GM23338 (cell line): ENCODE measurements around the gene AFF2. TPM values are rescaled to one million over a fixed set of nuclear protein-coding genes. Genes with fewer than 3 reads are reported as not detected.

Experiments
- ATAC-seq: fragments of 200-7000 bp; cut with Tn5 transposase; 3 replicates; pipeline ENCODE4 v1.9.1; 2020
- DNase-seq: peaks from one replicate; pipeline ENCODE4 v3.0.0-alpha.2; 2015; ENCODE audit warnings: low spot score
- H2AFZ ChIP-seq: fragments of 200-600 bp; sonication (generic); 2 replicates; pipeline ENCODE4 v1.8.0; 2016; ENCODE audit warnings: antibody characterized with exemption, mild to moderate bottlenecking, moderate library complexity
- H3F3A ChIP-seq: fragments of 200-600 bp; sonication (generic); replicated peaks from 2 replicates; pipeline ENCODE4 v1.8.0; 2017; ENCODE audit warnings: antibody characterized with exemption, mixed run types, low read depth
- H3K27ac ChIP-seq: fragments of 200-600 bp; sonication (generic); 2 replicates; pipeline ENCODE4 v1.6.1; 2016; ENCODE audit warnings: low read depth
- H3K27me3 ChIP-seq: fragments of 200-600 bp; sonication (generic); 2 replicates; pipeline ENCODE4 v1.8.0; 2016; ENCODE audit warnings: mild to moderate bottlenecking, mixed run types, moderate library complexity; ENCODE audit not compliant: insufficient read depth
- H3K36me3 ChIP-seq: fragments of 200-600 bp; sonication (generic); 2 replicates; pipeline ENCODE4 v1.8.0; 2016; ENCODE audit warnings: mild to moderate bottlenecking; ENCODE audit not compliant: insufficient read depth
- H3K4me1 ChIP-seq: fragments of 200-600 bp; sonication (generic); 2 replicates; pipeline ENCODE4 v1.8.0; 2016; ENCODE audit warnings: mild to moderate bottlenecking, moderate library complexity; ENCODE audit not compliant: insufficient read depth
- H3K4me2 ChIP-seq: fragments of 200-600 bp; sonication (generic); 2 replicates; pipeline ENCODE4 v1.7.1; 2017; ENCODE audit warnings: mixed run types
- H3K4me3 ChIP-seq: fragments of 200-600 bp; sonication (generic); 2 replicates; pipeline ENCODE4 v1.6.1; 2016; ENCODE audit warnings: mixed run types
- H3K79me2 ChIP-seq: fragments of 200-600 bp; sonication (generic); replicated peaks from 2 replicates; pipeline ENCODE4 v1.8.0; 2017; ENCODE audit warnings: mild to moderate bottlenecking; ENCODE audit not compliant: insufficient read depth
- H3K9me2 ChIP-seq: fragments of 200-600 bp; sonication (generic); 2 replicates; pipeline ENCODE4 v1.8.0; 2017; ENCODE audit not compliant: insufficient read depth
- H4K20me1 ChIP-seq: fragments of 200-600 bp; sonication (generic); replicated peaks from 2 replicates; pipeline ENCODE4 v1.8.0; 2017; ENCODE audit warnings: mild to moderate bottlenecking; ENCODE audit not compliant: insufficient read depth
- H3K27ac Mint-ChIP-seq: 2 replicates; pipeline ENCODE4 v1.8.0; 2020; ENCODE audit warnings: inconsistent platforms, mild to moderate bottlenecking, moderate library complexity, mixed read lengths
- H3K27me3 Mint-ChIP-seq: 3 replicates; pipeline ENCODE4 v1.8.0; 2022; ENCODE audit warnings: low read depth, mild to moderate bottlenecking, moderate library complexity, mixed read lengths, inconsistent platforms; ENCODE audit not compliant: insufficient read depth, poor library complexity
- H3K36me3 Mint-ChIP-seq: 3 replicates; pipeline ENCODE4 v1.8.0; 2021; ENCODE audit warnings: low read depth, mild to moderate bottlenecking, inconsistent platforms, moderate library complexity, mixed read lengths
- H3K4me1 Mint-ChIP-seq: 3 replicates; pipeline ENCODE4 v1.8.0; 2020; ENCODE audit warnings: mild to moderate bottlenecking, inconsistent platforms, mixed read lengths
- H3K4me3 Mint-ChIP-seq: 3 replicates; pipeline ENCODE4 v1.8.0; 2021; ENCODE audit warnings: moderate library complexity, mild to moderate bottlenecking, inconsistent platforms, mixed read lengths
- H3K9me3 Mint-ChIP-seq: 3 replicates; pipeline ENCODE4 v1.8.0; 2020; ENCODE audit warnings: moderate library complexity, mild to moderate bottlenecking, inconsistent platforms, mixed read lengths
- CREB1 ChIP-seq: fragments of 250-450 bp; sonication (Bioruptor Pico); IDR thresholded peaks from 2 replicates; pipeline ENCODE4 v1.5.0; 2020; ENCODE audit warnings: low read depth, mild to moderate bottlenecking, moderate library complexity
- CTCF ChIP-seq, 2 experiments: fragments of 200-600 bp in 1 of 2; sonication (generic) in 1 of 2; conservative IDR thresholded peaks; 2 replicates each; pipeline versions ENCODE4 v1.5.1 to v1.6.1; 2016 to 2017; ENCODE audit warnings: antibody characterized with exemption in 2 of 2, low read depth in 2 of 2, mild to moderate bottlenecking in 2 of 2, moderate library complexity in 1 of 2
- EZH2 ChIP-seq: fragments of 200-600 bp; sonication (generic); IDR thresholded peaks from one replicate; pipeline ENCODE4 v1.8.0; 2017; ENCODE audit warnings: antibody characterized with exemption, mild to moderate bottlenecking, low read depth; ENCODE audit not compliant: unreplicated experiment
- EZH2phosphoT487 ChIP-seq: fragments of 200-600 bp; sonication (generic); IDR thresholded peaks from one replicate; pipeline ENCODE4 v1.8.1; 2018; ENCODE audit warnings: antibody characterized with exemption; ENCODE audit not compliant: unreplicated experiment
- NANOG ChIP-seq: IDR thresholded peaks from 2 replicates; pipeline ENCODE4 v1.6.1; 2016; ENCODE audit warnings: antibody characterized with exemption, borderline replicate concordance
- STAT1 ChIP-seq: IDR thresholded peaks from one replicate; pipeline ENCODE4 v1.6.1; 2016; ENCODE audit warnings: antibody characterized with exemption; ENCODE audit not compliant: unreplicated experiment
- ZNF114 ChIP-seq: fragments of 250-450 bp; sonication (Bioruptor Pico); IDR thresholded peaks from 2 replicates; pipeline ENCODE4 v1.5.0; 2020; ENCODE audit warnings: mild to moderate bottlenecking, moderate library complexity
- ZNF331 ChIP-seq: fragments of 250-450 bp; sonication (Bioruptor Pico); IDR thresholded peaks from 2 replicates; pipeline ENCODE4 v1.5.0; 2020; ENCODE audit warnings: low read depth, mild to moderate bottlenecking, moderate library complexity
- polyA plus RNA-seq: library from polyadenylated mRNA; unstranded; fragments of >200 nt; fragmentation: Nextera tagmentation; extraction: Ambion mirVana; gene quantifications from 2 replicates; pipeline ENCODE4 v1.2.1, GENCODE V29; 2016
- total RNA-seq: library from RNA; depleted of rRNA; stranded (reverse); fragments of >200 nt; shearing (Covaris generic); gene quantifications from 2 replicates; pipeline ENCODE4 v1.2.3, GENCODE V29; 2014
- TF ChIP-seq, protein P1 (sequence below): IDR thresholded peaks from one replicate; pipeline ENCODE4 v1.6.1; 2018; ENCODE audit warnings: antibody characterized with exemption; ENCODE audit not compliant: unreplicated experiment
- TF ChIP-seq, protein P2 (sequence below): IDR thresholded peaks from 2 replicates; pipeline ENCODE4 v1.6.1; 2016; ENCODE audit warnings: antibody characterized with exemption

AFF2 gene
- total and polyA plus RNA-seq, 2 experiments from 2014 or later: 1.6 to 5.8 TPM

GRCh38 chrX:148695255-148695654, 194.8 kb downstream of the AFF2 start:
- Histone ChIP-seq H3K27me3 (no peaks in the 10 kb centered on the region), H3K79me2 (no peaks in the 10 kb centered on the region), H3K36me3 (no peaks in the 10 kb centered on the region), H4K20me1 (no peaks in the 10 kb centered on the region), H2AFZ (no peak overlapping the region), H3K27ac (no peak overlapping the region), H3K9me2 (no peaks in the 10 kb centered on the region), H3K4me2 (no peak overlapping the region), H3K4me1 (peaks cover 9% of the 10 kb centered on the region; the same call in 1 of the 2 replicates), H3K4me3 (no peak overlapping the region), H3F3A (no peaks in the 10 kb centered on the region)
- Mint-ChIP-seq H3K9me3 (peaks cover 4% of the 10 kb centered on the region; the same call in 1 of the 3 replicates), H3K36me3 (no peaks in the 10 kb centered on the region), H3K4me3 (no peak overlapping the region), H3K4me1 (peaks cover 2% of the 10 kb centered on the region; the same call in 2 of the 3 replicates), H3K27ac (no peak overlapping the region), H3K27me3 (peaks cover 2% of the 10 kb centered on the region)
- no peak for TF ChIP-seq EZH2phosphoT487
- TF ChIP-seq CREB1 (CRISPR knock-in tag): no peak
- TF ChIP-seq EZH2: no peak
- no peak for TF ChIP-seq ZNF114 (CRISPR knock-in tag)
- TF ChIP-seq, protein P1, sequence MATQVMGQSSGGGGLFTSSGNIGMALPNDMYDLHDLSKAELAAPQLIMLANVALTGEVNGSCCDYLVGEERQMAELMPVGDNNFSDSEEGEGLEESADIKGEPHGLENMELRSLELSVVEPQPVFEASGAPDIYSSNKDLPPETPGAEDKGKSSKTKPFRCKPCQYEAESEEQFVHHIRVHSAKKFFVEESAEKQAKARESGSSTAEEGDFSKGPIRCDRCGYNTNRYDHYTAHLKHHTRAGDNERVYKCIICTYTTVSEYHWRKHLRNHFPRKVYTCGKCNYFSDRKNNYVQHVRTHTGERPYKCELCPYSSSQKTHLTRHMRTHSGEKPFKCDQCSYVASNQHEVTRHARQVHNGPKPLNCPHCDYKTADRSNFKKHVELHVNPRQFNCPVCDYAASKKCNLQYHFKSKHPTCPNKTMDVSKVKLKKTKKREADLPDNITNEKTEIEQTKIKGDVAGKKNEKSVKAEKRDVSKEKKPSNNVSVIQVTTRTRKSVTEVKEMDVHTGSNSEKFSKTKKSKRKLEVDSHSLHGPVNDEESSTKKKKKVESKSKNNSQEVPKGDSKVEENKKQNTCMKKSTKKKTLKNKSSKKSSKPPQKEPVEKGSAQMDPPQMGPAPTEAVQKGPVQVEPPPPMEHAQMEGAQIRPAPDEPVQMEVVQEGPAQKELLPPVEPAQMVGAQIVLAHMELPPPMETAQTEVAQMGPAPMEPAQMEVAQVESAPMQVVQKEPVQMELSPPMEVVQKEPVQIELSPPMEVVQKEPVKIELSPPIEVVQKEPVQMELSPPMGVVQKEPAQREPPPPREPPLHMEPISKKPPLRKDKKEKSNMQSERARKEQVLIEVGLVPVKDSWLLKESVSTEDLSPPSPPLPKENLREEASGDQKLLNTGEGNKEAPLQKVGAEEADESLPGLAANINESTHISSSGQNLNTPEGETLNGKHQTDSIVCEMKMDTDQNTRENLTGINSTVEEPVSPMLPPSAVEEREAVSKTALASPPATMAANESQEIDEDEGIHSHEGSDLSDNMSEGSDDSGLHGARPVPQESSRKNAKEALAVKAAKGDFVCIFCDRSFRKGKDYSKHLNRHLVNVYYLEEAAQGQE: no peak
- TF ChIP-seq NANOG: peak; percentile 23; the same call in 1 of the 2 replicates
- DNase-seq: no peak
- no peak for ATAC-seq

DNA sequence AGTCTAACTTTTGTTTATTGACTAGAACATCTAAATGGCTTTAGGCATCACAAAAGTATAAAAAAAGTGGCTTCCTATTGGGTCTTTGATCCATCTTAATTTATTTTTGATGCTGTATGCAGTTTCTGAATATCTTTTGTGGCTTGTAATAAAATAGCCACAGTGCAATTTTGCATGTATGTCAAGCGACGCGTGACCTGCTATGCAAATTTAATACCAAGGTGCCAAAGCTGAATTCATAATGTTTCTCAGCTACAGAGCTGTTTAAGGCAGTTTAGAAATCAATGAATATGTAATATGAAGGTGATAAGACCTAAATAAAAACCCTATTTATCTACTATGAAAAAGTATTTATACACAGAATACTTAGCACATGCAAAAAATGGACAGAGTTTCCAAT, 197.8 kb downstream of the AFF2 start:
- Histone ChIP-seq H3K27ac (no peak overlapping the region), H3K4me2 (no peak overlapping the region), H2AFZ (no peak overlapping the region), H3K4me1 (peaks cover 9% of the 10 kb centered on the region; the same call in 1 of the 2 replicates), H3K36me3 (no peaks in the 10 kb centered on the region), H3K27me3 (no peaks in the 10 kb centered on the region), H3K9me2 (no peaks in the 10 kb centered on the region), H3K4me3 (no peak overlapping the region), H4K20me1 (no peaks in the 10 kb centered on the region), H3K79me2 (no peaks in the 10 kb centered on the region), H3F3A (no peaks in the 10 kb centered on the region)
- ATAC-seq (no peak), DNase-seq (no peak)
- no peak overlapping the region for H3K27ac Mint-ChIP-seq
- H3K4me3 Mint-ChIP-seq: no peak overlapping the region
- TF ChIP-seq CTCF (conservative IDR thresholded peaks at IDR 0.05; ENCODE audit: low read depth in 2 of 2) (no peak), STAT1 (no peak), ZNF331 (no peak)
- TF ChIP-seq, protein P1: no peak
- TF ChIP-seq, protein P2, sequence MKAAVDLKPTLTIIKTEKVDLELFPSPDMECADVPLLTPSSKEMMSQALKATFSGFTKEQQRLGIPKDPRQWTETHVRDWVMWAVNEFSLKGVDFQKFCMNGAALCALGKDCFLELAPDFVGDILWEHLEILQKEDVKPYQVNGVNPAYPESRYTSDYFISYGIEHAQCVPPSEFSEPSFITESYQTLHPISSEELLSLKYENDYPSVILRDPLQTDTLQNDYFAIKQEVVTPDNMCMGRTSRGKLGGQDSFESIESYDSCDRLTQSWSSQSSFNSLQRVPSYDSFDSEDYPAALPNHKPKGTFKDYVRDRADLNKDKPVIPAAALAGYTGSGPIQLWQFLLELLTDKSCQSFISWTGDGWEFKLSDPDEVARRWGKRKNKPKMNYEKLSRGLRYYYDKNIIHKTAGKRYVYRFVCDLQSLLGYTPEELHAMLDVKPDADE: no peak
- no peaks in the 10 kb centered on the region for H3K36me3 Mint-ChIP-seq
- peaks cover 4% of the 10 kb centered on the region; the same call in 1 of the 3 replicates for H3K9me3 Mint-ChIP-seq
- peaks cover 2% of the 10 kb centered on the region; the same call in 2 of the 3 replicates for H3K4me1 Mint-ChIP-seq
- no peaks in the 10 kb centered on the region for H3K27me3 Mint-ChIP-seq
